Measurements from ENCODE around the gene RTN1.
A peak's percentile ranks its signal among the peaks of the same experiment; 100 is the strongest.

DNA sequence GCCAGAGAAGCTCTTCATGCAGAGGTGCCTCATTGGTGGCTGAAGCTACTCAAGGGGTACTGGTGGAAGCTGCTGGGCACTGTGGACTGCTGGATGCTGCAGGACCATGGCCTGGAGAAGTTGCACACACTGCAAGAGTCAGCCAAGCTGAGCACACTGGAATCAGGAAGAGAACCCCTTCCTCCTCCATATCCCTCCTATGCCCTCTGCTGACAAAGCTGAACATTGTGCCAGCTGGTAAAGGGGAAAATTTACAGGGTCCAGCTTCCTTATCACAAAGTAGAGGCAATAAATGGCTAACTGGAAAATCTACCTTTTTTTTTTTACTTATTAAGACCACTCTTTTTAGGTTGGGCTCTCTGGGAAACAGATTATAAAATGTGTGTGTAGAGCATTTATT is 300.5 kb downstream of the RTN1 start:
- peak in 3 of 6 experiments; percentile 37 to 52 (median 52) for TF ChIP-seq CTCF (IDR thresholded peaks at IDR 0.05)
- no peak for TF ChIP-seq POLR2A (IDR thresholded peaks at IDR 0.05)

All from Peyer's patch (tissue), 4 donors.